ENCODE measurements around the gene DNHD1. TPM values are rescaled to one million over a fixed set of nuclear protein-coding genes. Genes with fewer than 3 reads are reported as not detected.
A peak's percentile ranks its signal among the peaks of the same experiment; 100 is the strongest.

Gene DNHD1
- total RNA-seq, 4 donors from 2014 or later = 17.2 to 27.3 (median 21.0) TPM

GRCh38 chr11:6530848-6531247 lies 33.8 kb downstream of the DNHD1 start:
- Histone ChIP-seq H3K27ac (no peak overlapping the region), H3K9me3 (no peaks in the 10 kb centered on the region), H3K4me1 (no peaks in the 10 kb centered on the region), H3K4me3 (no peak overlapping the region), H3K36me3 (peaks cover 0 to 54% (median 0%) of the 10 kb centered on the region in 3 donors), H3K27me3 (no peaks in the 10 kb centered on the region)
- WGBS, 2 donors = 95% methylated on average over 2 of the region's 2 CpGs
- no peak for DNase-seq (ENCODE audit: low spot score in 2 of 2)
- TF ChIP-seq CTCF (IDR thresholded peaks at IDR 0.05) = no peak
- no peak for TF ChIP-seq POLR2A (IDR thresholded peaks at IDR 0.05)
- TF ChIP-seq EP300 (IDR thresholded peaks at IDR 0.05) = no peak

GRCh38 chr11:6531267-6531752 lies 34.2 kb downstream of the DNHD1 start:
- H3K4me1 ChIP-seq = no peaks in the 10 kb centered on the region
- H3K9me3 ChIP-seq = no peaks in the 10 kb centered on the region
- peak in 1 of 2 donors; percentile 50 for DNase-seq (ENCODE audit: low spot score in 2 of 2)
- peaks cover 0 to 54% (median 0%) of the 10 kb centered on the region in 3 donors for H3K36me3 ChIP-seq
- H3K4me3 ChIP-seq = no peak overlapping the region
- WGBS, 2 donors = 0% methylated on average over 1 of the region's 1 CpG
- TF ChIP-seq EP300 (IDR thresholded peaks at IDR 0.05) (no peak), POLR2A (IDR thresholded peaks at IDR 0.05) (no peak), CTCF (IDR thresholded peaks at IDR 0.05) (peak; percentile 55 to 84 (median 65))
- no peaks in the 10 kb centered on the region for H3K27me3 ChIP-seq
- H3K27ac ChIP-seq = no peak overlapping the region

GRCh38 chr11:6538456-6538855 lies 41.4 kb downstream of the DNHD1 start:
- no peak for DNase-seq (ENCODE audit: low spot score in 2 of 2)
- no peaks in the 10 kb centered on the region for H3K27me3 ChIP-seq
- no peak overlapping the region for H3K27ac ChIP-seq
- H3K9me3 ChIP-seq = no peaks in the 10 kb centered on the region
- WGBS, 2 donors = 70 to 73% methylated on average over 5 to 7 of the region's 8 CpGs
- peaks cover 0 to 32% (median 0%) of the 10 kb centered on the region in 3 donors for H3K36me3 ChIP-seq
- H3K4me1 ChIP-seq = no peaks in the 10 kb centered on the region
- no peak overlapping the region for H3K4me3 ChIP-seq
- TF ChIP-seq POLR2A (IDR thresholded peaks at IDR 0.05) (no peak), CTCF (IDR thresholded peaks at IDR 0.05) (no peak), EP300 (IDR thresholded peaks at IDR 0.05) (no peak)

GRCh38 chr11:6538945-6539344 lies 41.9 kb downstream of the DNHD1 start:
- no peak for TF ChIP-seq CTCF (IDR thresholded peaks at IDR 0.05)
- Histone ChIP-seq H3K9me3 (no peaks in the 10 kb centered on the region), H3K4me1 (no peaks in the 10 kb centered on the region), H3K27ac (no peak overlapping the region), H3K36me3 (peaks cover 0 to 28% (median 0%) of the 10 kb centered on the region in 3 donors), H3K27me3 (no peaks in the 10 kb centered on the region), H3K4me3 (no peak overlapping the region)
- 90 to 100% methylated on average over 2 to 3 of the region's 3 CpGs for WGBS, 2 donors
- DNase-seq (ENCODE audit: low spot score in 2 of 2) = no peak

- H3K4me1 ChIP-seq = no peaks in the 10 kb centered on the region
- WGBS, 2 donors = 87 to 92% methylated on average over 12 of the region's 12 CpGs
- no peak for TF ChIP-seq CTCF (IDR thresholded peaks at IDR 0.05)
- H3K9me3 ChIP-seq = no peaks in the 10 kb centered on the region
- no peak overlapping the region for H3K27ac ChIP-seq
- no peaks in the 10 kb centered on the region for H3K27me3 ChIP-seq
- DNase-seq (ENCODE audit: low spot score in 2 of 2) = no peak
- peaks cover 0 to 28% (median 0%) of the 10 kb centered on the region in 3 donors for H3K36me3 ChIP-seq
- no peak overlapping the region for H3K4me3 ChIP-seq
Observed at GRCh38 chr11:6539748-6540268, 42.7 kb downstream of the DNHD1 start.
